ENCODE measurements around the gene IGF2BP2.
A peak's percentile ranks its signal among the peaks of the same experiment; 100 is the strongest.

The IGF2BP2 gene

GRCh38 chr3:185739264-185739701 lies 85.6 kb downstream of the IGF2BP2 start:
- no peak overlapping the region for H3K4me3 ChIP-seq (ENCODE audit: control insufficient read depth, low read depth, low read length)
- no peak for DNase-seq (ENCODE audit: low read depth)
- TF ChIP-seq, protein P1, sequence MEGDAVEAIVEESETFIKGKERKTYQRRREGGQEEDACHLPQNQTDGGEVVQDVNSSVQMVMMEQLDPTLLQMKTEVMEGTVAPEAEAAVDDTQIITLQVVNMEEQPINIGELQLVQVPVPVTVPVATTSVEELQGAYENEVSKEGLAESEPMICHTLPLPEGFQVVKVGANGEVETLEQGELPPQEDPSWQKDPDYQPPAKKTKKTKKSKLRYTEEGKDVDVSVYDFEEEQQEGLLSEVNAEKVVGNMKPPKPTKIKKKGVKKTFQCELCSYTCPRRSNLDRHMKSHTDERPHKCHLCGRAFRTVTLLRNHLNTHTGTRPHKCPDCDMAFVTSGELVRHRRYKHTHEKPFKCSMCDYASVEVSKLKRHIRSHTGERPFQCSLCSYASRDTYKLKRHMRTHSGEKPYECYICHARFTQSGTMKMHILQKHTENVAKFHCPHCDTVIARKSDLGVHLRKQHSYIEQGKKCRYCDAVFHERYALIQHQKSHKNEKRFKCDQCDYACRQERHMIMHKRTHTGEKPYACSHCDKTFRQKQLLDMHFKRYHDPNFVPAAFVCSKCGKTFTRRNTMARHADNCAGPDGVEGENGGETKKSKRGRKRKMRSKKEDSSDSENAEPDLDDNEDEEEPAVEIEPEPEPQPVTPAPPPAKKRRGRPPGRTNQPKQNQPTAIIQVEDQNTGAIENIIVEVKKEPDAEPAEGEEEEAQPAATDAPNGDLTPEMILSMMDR (IDR thresholded peaks at IDR 0.05; ENCODE audit: control insufficient read depth, insufficient read depth, low read depth, low read length, missing control alignments), result no peak

DNA sequence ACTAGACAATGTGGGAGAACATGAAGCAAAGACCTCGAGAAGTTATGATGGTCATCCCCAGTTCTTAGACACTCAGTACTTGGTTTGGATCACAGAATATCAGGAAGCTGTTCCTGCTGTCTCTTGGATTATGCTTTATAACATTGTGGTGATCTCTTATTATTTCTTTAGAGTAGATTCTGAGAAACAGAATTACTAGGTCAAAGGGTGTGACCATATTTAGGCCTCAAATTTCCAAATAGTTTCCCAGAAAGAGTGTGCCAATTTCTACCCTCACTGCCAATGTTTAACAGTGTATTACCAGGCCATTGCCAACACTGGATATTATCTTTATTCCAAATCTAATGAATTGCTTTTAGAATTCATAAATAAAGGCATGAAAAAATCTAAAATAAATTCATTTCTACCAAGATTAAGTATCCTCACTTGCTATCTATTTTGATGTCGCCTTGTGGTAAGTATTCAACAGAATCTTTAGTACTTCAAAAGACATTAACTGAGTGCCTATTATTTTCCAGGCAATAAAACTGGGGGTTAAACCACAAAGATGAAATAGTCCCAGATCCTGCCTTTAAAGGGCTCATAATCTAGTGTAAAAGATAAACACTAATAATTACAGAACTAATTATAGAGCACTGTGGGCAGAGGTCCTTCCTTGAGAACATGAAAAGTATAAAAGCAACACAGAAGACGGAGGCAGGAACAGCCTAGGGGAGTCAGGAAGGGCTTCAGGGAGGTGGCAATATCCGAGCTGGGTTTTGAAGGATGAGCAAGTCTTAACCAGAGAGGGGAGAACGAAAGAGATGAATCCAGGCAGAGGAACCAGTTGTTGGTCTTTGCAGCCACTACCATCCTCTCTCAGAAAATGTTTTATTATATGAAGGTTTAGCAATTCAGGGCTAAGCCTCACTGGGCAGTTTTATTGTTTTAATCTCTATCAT lies 86.8 kb downstream of the IGF2BP2 start:
- no peak for DNase-seq (ENCODE audit: low read depth)
- no peak overlapping the region for H3K4me3 ChIP-seq (ENCODE audit: control insufficient read depth, low read depth, low read length)
- TF ChIP-seq, protein P1 (IDR thresholded peaks at IDR 0.05; ENCODE audit: control insufficient read depth, insufficient read depth, low read depth, low read length, missing control alignments), result no peak

DNA sequence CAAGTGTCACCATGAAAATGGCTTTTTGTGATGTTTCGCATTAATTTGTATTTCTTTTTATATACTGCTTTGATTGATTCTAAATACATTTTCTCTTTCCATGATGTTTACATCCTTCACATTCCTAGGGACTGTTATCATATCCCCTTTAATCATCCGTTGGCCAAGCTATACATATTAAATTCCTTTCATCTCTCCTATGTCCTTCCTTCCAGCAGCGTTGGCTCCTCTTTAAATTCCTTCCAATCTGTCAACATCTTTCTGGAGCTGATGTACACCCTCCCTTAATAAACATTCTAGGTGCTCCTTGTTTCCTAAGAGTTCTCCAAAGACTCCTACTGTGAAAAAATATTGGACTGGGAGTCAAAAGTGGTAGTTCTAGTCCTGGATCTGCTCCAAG lies 87.8 kb downstream of the IGF2BP2 start:
- no peak overlapping the region for H3K4me3 ChIP-seq (ENCODE audit: control insufficient read depth, low read depth, low read length)
- DNase-seq (ENCODE audit: low read depth), result no peak
- TF ChIP-seq, protein P1 (IDR thresholded peaks at IDR 0.05; ENCODE audit: control insufficient read depth, insufficient read depth, low read depth, low read length, missing control alignments), result no peak

DNA sequence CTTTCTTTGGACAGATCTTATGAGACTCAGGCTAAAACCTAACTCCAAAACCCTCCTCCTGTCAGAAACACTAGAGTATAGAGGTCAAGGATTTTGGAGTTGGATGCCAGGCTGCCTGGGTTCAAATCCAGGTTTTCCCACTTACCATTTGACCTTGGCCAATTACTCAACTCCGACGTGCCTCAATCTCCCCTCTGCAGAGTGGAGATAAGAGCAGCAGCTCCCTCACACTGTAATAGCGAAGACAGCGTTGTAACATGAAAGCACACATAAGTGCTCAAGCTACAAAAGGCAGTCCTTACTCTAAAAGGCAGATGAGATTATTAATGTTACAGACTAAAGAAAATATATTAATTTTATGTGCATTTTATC lies 90.1 kb downstream of the IGF2BP2 start:
- no peak for DNase-seq (ENCODE audit: low read depth)
- TF ChIP-seq, protein P1 (IDR thresholded peaks at IDR 0.05; ENCODE audit: control insufficient read depth, insufficient read depth, low read depth, low read length, missing control alignments), result no peak
- H3K4me3 ChIP-seq (ENCODE audit: control insufficient read depth, low read depth, low read length), result no peak overlapping the region

- peak; percentile 51 for DNase-seq (ENCODE audit: low read depth)
- no peak overlapping the region for H3K4me3 ChIP-seq (ENCODE audit: control insufficient read depth, low read depth, low read length)
- TF ChIP-seq, protein P1 (IDR thresholded peaks at IDR 0.05; ENCODE audit: control insufficient read depth, insufficient read depth, low read depth, low read length, missing control alignments), result peak; percentile 76
Measured at GRCh38 chr3:185733980-185734724, 90.7 kb downstream of the IGF2BP2 start.

DNA sequence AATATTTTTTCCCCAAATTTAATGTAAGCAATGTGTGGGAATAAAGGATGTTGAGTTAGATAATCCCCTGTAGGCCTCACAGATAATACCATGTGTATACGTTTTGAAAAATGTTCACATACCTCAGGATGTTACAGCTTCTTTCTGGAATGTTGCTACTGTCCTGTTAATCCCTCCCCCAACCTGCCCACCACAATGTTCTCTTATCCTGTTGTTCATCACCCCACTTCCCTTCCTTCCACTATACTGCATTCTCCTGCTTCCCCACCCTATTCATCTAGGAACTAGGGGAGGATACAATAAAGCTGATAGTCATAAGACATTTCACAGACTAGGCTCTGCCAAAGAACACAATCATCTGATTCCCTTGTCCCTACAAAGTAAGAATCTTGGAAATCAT lies 92.1 kb downstream of the IGF2BP2 start:
- DNase-seq (ENCODE audit: low read depth), result no peak
- TF ChIP-seq, protein P1 (IDR thresholded peaks at IDR 0.05; ENCODE audit: control insufficient read depth, insufficient read depth, low read depth, low read length, missing control alignments), result no peak
- no peak overlapping the region for H3K4me3 ChIP-seq (ENCODE audit: control insufficient read depth, low read depth, low read length)

All from AG09309 (cell line).